K562 (cell line): ENCODE results near the gene BTLA. TPM values are rescaled to one million over a fixed set of nuclear protein-coding genes. Genes with fewer than 3 reads are reported as not detected.

Source experiments
- ATAC-seq: fragments of 200-7000 bp; cut with Tn5 transposase; 3 replicates; pipeline ENCODE4 v1.9.1; 2020; ENCODE audit warnings: moderate library complexity
- BruUV-seq: library from RNA; stranded (reverse); fragments of 400-500 nt; replicated peaks from 2 replicates; lab custom pipeline; 2021; lab: Mats Ljungman, UMichigan
- CTCF ChIA-PET: fragments of 300-600 bp; formaldehyde crosslinking; extraction: SDS; loops from one replicate; lab custom pipeline; 2021; ENCODE audit warnings: low intra/inter-chr PET ratio; lab: Yijun Ruan, JAX
- POLR2A ChIA-PET: fragments of 300-600, 350-650 bp; sonication (Branson Sonifier 250); formaldehyde crosslinking; extraction: SDS; loops from one replicate; lab custom pipeline; 2021; ENCODE audit warnings: antibody characterized with exemption, inconsistent platforms; lab: Yijun Ruan, JAX
- DNase-seq, 4 experiments: peaks; one replicate each; pipeline versions ENCODE4 v3.0.0 to v3.0.0-alpha.2; 2011 to 2018; ENCODE audit warnings: low spot score in 3 of 4, mixed read lengths in 3 of 4; ENCODE audit errors: extremely low read depth in 1 of 4
- FAIRE-seq: peaks from 2 replicates; lab custom pipeline; 2011; peaks lifted over from hg19 to GRCh38; lab: Jason Lieb, UNC
- H2AFZ ChIP-seq: 2 replicates; pipeline ENCODE4 v1.6.0; 2011; ENCODE audit warnings: low read depth, low read length, control low read depth, inconsistent platforms
- H3K27ac ChIP-seq: fragments of 200-600 bp; 3 replicates; pipeline ENCODE4 v1.8.0; 2011; ENCODE audit warnings: low read depth, mild to moderate bottlenecking, control low read depth, inconsistent platforms, low read length, moderate library complexity, mixed read lengths; ENCODE audit errors: extremely low read depth
- H3K27me3 ChIP-seq, 2 experiments: fragments of 300-600 bp in 1 of 2; 2 replicates in 1 of 2; 3 replicates in 1 of 2; pipeline versions ENCODE4 v1.6.0 to v1.8.0; 2011; ENCODE audit warnings: inconsistent platforms in 2 of 2, low read length in 2 of 2, mild to moderate bottlenecking in 1 of 2, mixed read lengths in 1 of 2, moderate library complexity in 1 of 2; ENCODE audit not compliant: control insufficient read depth in 2 of 2, insufficient read depth in 2 of 2
- H3K36me3 ChIP-seq: fragments of 300-600 bp; 3 replicates; pipeline ENCODE4 v1.8.0; 2011; ENCODE audit warnings: mild to moderate bottlenecking, low read length, inconsistent platforms; ENCODE audit not compliant: control insufficient read depth, insufficient read depth
- H3K4me1 ChIP-seq, 2 experiments: fragments of 200-600 bp in 1 of 2; replicated peaks in 1 of 2; 2 replicates in 1 of 2; 3 replicates in 1 of 2; pipeline versions ENCODE4 v1.5.1 to v1.8.0; 2011; ENCODE audit warnings: inconsistent platforms in 2 of 2, low read length in 2 of 2, mild to moderate bottlenecking in 1 of 2, mixed read lengths in 1 of 2, moderate library complexity in 1 of 2; ENCODE audit not compliant: control insufficient read depth in 2 of 2, insufficient read depth in 2 of 2
- H3K4me2 ChIP-seq: 2 replicates; pipeline ENCODE4 v1.6.1; 2011; ENCODE audit warnings: low read length, control low read depth, inconsistent platforms, mixed read lengths; ENCODE audit not compliant: insufficient read depth
- H3K4me3 ChIP-seq: fragments of 200-600 bp; sonication (generic), shearing (Covaris generic); 2 replicates; pipeline ENCODE4 v1.5.1; 2016; ENCODE audit warnings: control low read depth, inconsistent platforms
- H3K79me2 ChIP-seq: fragments of 200-600 bp; 3 replicates; pipeline ENCODE4 v1.8.0; 2011; ENCODE audit warnings: low read length, inconsistent platforms; ENCODE audit not compliant: control insufficient read depth, insufficient read depth
- H3K9ac ChIP-seq, 2 experiments: 2 replicates each; pipeline versions ENCODE4 v1.6.0 to v1.6.1; 2011; ENCODE audit warnings: low read depth in 2 of 2, low read length in 2 of 2, control low read depth in 1 of 2, inconsistent platforms in 1 of 2, mild to moderate bottlenecking in 1 of 2, mixed read lengths in 1 of 2; ENCODE audit not compliant: insufficient read depth in 1 of 2
- H3K9me1 ChIP-seq: one replicate; pipeline ENCODE4 v1.6.0; 2011; ENCODE audit warnings: inconsistent platforms, mild to moderate bottlenecking, low read length, moderate library complexity; ENCODE audit not compliant: control insufficient read depth, insufficient read depth
- H3K9me3 ChIP-seq: replicated peaks from 2 replicates; pipeline ENCODE4 v1.5.1; 2011; ENCODE audit warnings: low read depth, low read length, inconsistent platforms; ENCODE audit not compliant: control insufficient read depth, insufficient read depth
- H4K20me1 ChIP-seq: replicated peaks from 2 replicates; pipeline ENCODE4 v1.6.1; 2011; ENCODE audit warnings: low read length, inconsistent platforms, mixed read lengths; ENCODE audit not compliant: control insufficient read depth, insufficient read depth
- CBX2 ChIP-seq: fragments of 200-600 bp; sonication (generic); IDR thresholded peaks from one replicate; pipeline ENCODE4 v1.6.1; 2012; ENCODE audit warnings: mild to moderate bottlenecking, low read length, inconsistent platforms; ENCODE audit not compliant: insufficient read depth, poor library complexity, severe bottlenecking
- CHD4 ChIP-seq: fragments of 200-600 bp; sonication (generic); IDR thresholded peaks from 3 replicates; pipeline ENCODE4 v1.6.1; 2012; ENCODE audit warnings: low read depth, mild to moderate bottlenecking, mixed read lengths, low read length, inconsistent platforms; ENCODE audit not compliant: insufficient read depth, insufficient replicate concordance, poor library complexity, severe bottlenecking
- DNMT1 ChIP-seq: fragments of 450-650 bp; IDR thresholded peaks from 2 replicates; pipeline ENCODE4 v1.6.1; 2016; ENCODE audit warnings: antibody characterized with exemption, mild to moderate bottlenecking
- EGR1 ChIP-seq: fragments of 450-650 bp; conservative IDR thresholded peaks from 2 replicates; pipeline ENCODE4 v1.6.1; 2017; ENCODE audit warnings: mild to moderate bottlenecking
- ESRRB ChIP-seq: fragments of 250-450 bp; sonication (Bioruptor Pico); IDR thresholded peaks from 2 replicates; pipeline ENCODE4 v1.5.0; 2020; ENCODE audit warnings: mild to moderate bottlenecking, moderate library complexity, borderline replicate concordance
- OTX1 ChIP-seq: fragments of 450-650 bp; formaldehyde crosslinking; IDR thresholded peaks from 2 replicates; pipeline ENCODE4 v1.4.0; 2022; ENCODE audit warnings: mild to moderate bottlenecking
- PHB2 ChIP-seq: fragments of 450-650 bp; IDR thresholded peaks from 2 replicates; pipeline ENCODE4 v1.6.1; 2017; ENCODE audit warnings: low read depth
- POLR2B ChIP-seq: fragments of 450-650 bp; IDR thresholded peaks from 2 replicates; pipeline ENCODE4 v1.6.1; 2018; ENCODE audit warnings: low read depth; ENCODE audit not compliant: partially characterized antibody
- RBM17 ChIP-seq: fragments of 200-400 bp; formaldehyde crosslinking; IDR thresholded peaks from 2 replicates; pipeline ENCODE4 v1.6.1; 2017; ENCODE audit warnings: low read depth, mild to moderate bottlenecking, low read length, borderline replicate concordance
- SAFB2 ChIP-seq: fragments of 200-400 bp; formaldehyde crosslinking; IDR thresholded peaks from 2 replicates; pipeline ENCODE4 v1.6.1; 2018; ENCODE audit warnings: borderline replicate concordance, low read length, low read depth, moderate library complexity; ENCODE audit not compliant: severe bottlenecking
- ZNF507 ChIP-seq: conservative IDR thresholded peaks from 2 replicates; pipeline ENCODE4 v1.6.1; 2017; ENCODE audit warnings: missing genetic modification characterization, missing compliant biosample characterization
- ZNF584 ChIP-seq: fragments of 200-800 bp; sonication (Bioruptor generic); IDR thresholded peaks from 2 replicates; pipeline ENCODE4 v1.6.1; 2016; ENCODE audit warnings: low read depth, mild to moderate bottlenecking, missing genetic modification characterization, missing compliant biosample characterization
- ZNF695 ChIP-seq: fragments of 450-650 bp; formaldehyde crosslinking; IDR thresholded peaks from 2 replicates; pipeline ENCODE4 v1.4.0; 2020; ENCODE audit warnings: mild to moderate bottlenecking, moderate library complexity
- ZNF696 ChIP-seq: fragments of 250-450 bp; sonication (Bioruptor Pico); conservative IDR thresholded peaks from 2 replicates; pipeline ENCODE4 v1.4.0; 2020; ENCODE audit warnings: mild to moderate bottlenecking, moderate library complexity
- ZNF699 ChIP-seq: fragments of 250-450 bp; sonication (Bioruptor Pico); IDR thresholded peaks from 2 replicates; pipeline ENCODE4 v1.8.0; 2021; ENCODE audit warnings: mild to moderate bottlenecking, moderate library complexity; ENCODE audit not compliant: insufficient replicate concordance
- ZNF717 ChIP-seq: fragments of 250-450 bp; sonication (Bioruptor Pico); IDR thresholded peaks from 2 replicates; pipeline ENCODE4 v1.5.0; 2021
- WGBS: fragments of 100-300 bp; shearing (Covaris generic); methylation state at CpG from one replicate; pipeline ENCODE4 v1.1.6; 2016; ENCODE audit warnings: low coverage, mixed read lengths; ENCODE audit not compliant: insufficient coverage; ENCODE audit errors: missing lambda C conversion rate; 5-methylcytosine and 5-hydroxymethylcytosine counted together
- in situ Hi-C: fragments of 300-500 bp; cut with MboI; formaldehyde crosslinking; loops from 4 replicates; pipeline ENCODE4 v1.15.0; 2018; ENCODE audit warnings: inconsistent platforms, mixed read lengths
- intact Hi-C: fragments of 100-400 bp; cut with micrococcal nuclease; formaldehyde crosslinking; loops from 2 replicates; pipeline ENCODE4 v1.14.2; 2022
- polyA plus RNA-seq, 8 experiments: library from polyadenylated mRNA; depleted of rRNA in 4 of 8; stranded (reverse) in 5 of 8; unstranded in 3 of 8; fragments of >200 nt; fragmentation: Nextera tagmentation in 2 of 8; fragmentation: Illumina TruSeq in 1 of 8; extraction: Ambion mirVana in 2 of 8; extraction: Trizol in 1 of 8; gene quantifications; 2 replicates each; pipeline versions ENCODE4 v1.2.1 to v1.2.3, GENCODE V29; 2011 to 2014; ENCODE audit warnings: inconsistent platforms in 1 of 8, missing spikeins in 1 of 8
- total RNA-seq, 7 experiments: library from RNA; depleted of rRNA in 6 of 7; stranded (reverse); fragments of >200 nt in 6 of 7; fragmentation: Illumina TruSeq in 2 of 7; extraction: Trizol in 2 of 7; gene quantifications; 2 replicates each; pipeline versions ENCODE4 v1.2.1 to v1.2.3, GENCODE V29; 2011 to 2021; ENCODE audit warnings: low replicate concordance in 1 of 7
- TF ChIP-seq, protein P1 (sequence below): fragments of 250-450 bp; sonication (Bioruptor Pico); IDR thresholded peaks from 2 replicates; pipeline ENCODE4 v1.6.1; 2021; ENCODE audit warnings: mild to moderate bottlenecking

The BTLA gene
- total and polyA plus RNA-seq, 9 of the 15 experiments (the other 6 are each of a cell fraction or from before 2014, with no cell fraction given): 0.22 TPM; not detected in 8

DNA sequence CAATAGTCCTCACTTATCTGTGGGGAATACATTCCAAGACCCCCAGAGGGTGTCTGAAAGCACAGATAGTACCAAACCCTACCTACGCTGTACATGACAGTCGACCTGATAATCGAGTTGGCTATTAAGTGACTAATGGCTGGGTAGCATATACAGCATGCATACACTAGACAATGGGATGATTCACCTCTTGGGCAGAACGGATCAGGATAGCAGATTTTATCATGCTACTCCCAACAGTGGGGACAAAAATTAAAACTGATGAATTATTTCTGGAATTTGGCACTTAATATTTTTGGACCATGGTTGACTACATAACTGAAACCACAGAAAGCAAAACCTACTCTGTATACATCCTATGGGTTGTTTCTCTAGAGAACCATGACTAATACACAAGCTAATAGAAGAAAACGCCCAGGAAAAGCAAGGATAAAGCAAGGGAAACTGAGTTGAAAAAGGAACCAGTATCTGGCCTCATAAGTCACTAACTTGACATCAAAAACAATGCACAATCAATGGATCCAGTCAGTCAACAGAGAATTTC is 47.0 kb upstream of the BTLA start:
- peaks cover 53% of the 10 kb centered on the region; the same call in 2 of the 3 replicates for H3K36me3 ChIP-seq
- POLR2A ChIA-PET: interaction anchor here (0.7 to 0.8 kb wide), 2 partner anchors 9 to 13 kb away, joined by 3 read pairs; no protein-coding TSS in a partner anchor

More for the DNA sequence above, 47.0 kb upstream of the BTLA start:
- intact Hi-C loops: no loop called here
- in situ Hi-C loops: no loop called here
- H3K4me3 ChIP-seq: no peak overlapping the region
- TF ChIP-seq ZNF717 (CRISPR knock-in tag) (no peak), ZNF695 (CRISPR knock-in tag) (no peak), ZNF699 (no peak), RBM17 (no peak), EGR1 (no peak), OTX1 (CRISPR knock-in tag) (no peak), ESRRB (CRISPR knock-in tag) (no peak), ZNF584 (CRISPR knock-in tag) (no peak), SAFB2 (no peak), CHD4 (no peak), CBX2 (no peak), POLR2B (no peak), ZNF696 (no peak), ZNF507 (tag) (no peak), DNMT1 (no peak), PHB2 (no peak)
- TF ChIP-seq, protein P1, sequence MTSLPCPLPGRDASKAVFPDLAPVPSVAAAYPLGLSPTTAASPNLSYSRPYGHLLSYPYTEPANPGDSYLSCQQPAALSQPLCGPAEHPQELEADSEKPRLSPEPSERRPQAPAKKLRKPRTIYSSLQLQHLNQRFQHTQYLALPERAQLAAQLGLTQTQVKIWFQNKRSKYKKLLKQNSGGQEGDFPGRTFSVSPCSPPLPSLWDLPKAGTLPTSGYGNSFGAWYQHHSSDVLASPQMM (CRISPR knock-in tag): no peak
- no peaks in the 10 kb centered on the region for H3K4me1 ChIP-seq
- DNase-seq: no peak
- no peak overlapping the region for H3K9ac ChIP-seq
- no peaks in the 10 kb centered on the region for H3K27me3 ChIP-seq
- CTCF ChIA-PET: no interaction called here
- ATAC-seq: no peak
- H3K9me3 ChIP-seq: no peaks in the 10 kb centered on the region
- no peaks in the 10 kb centered on the region for H4K20me1 ChIP-seq
- WGBS: 73% methylated on average over 3 of the region's 5 CpGs
- BruUV-seq: no TSS peak
- no peak overlapping the region for H3K4me2 ChIP-seq
- no peak overlapping the region for H2AFZ ChIP-seq
- peaks cover 7% of the 10 kb centered on the region for H3K79me2 ChIP-seq
- H3K9me1 ChIP-seq: no peaks in the 10 kb centered on the region
- no peak for FAIRE-seq
- no peak overlapping the region for H3K27ac ChIP-seq
